Bronchial epithelial cell (primary cell): ENCODE measurements around the gene ZNF358. TPM values are rescaled to one million over a fixed set of nuclear protein-coding genes. Genes with fewer than 3 reads are reported as not detected.

Experiments
- DNase-seq: peaks from one replicate; pipeline ENCODE4 v3.0.0-alpha.2; 2010; ENCODE audit warnings: low read depth
- FAIRE-seq: peaks from 2 replicates; lab custom pipeline; 2011; peaks lifted over from hg19 to GRCh38; lab: Jason Lieb, UNC
- H3K27me3 ChIP-seq: 2 replicates; pipeline ENCODE4 v1.5.1; 2011; ENCODE audit warnings: low read length; ENCODE audit not compliant: control insufficient read depth, insufficient read depth
- H3K36me3 ChIP-seq: 2 replicates; pipeline ENCODE4 v1.5.1; 2011; ENCODE audit warnings: low read length; ENCODE audit not compliant: control insufficient read depth, insufficient read depth
- H3K4me3 ChIP-seq: 2 replicates; pipeline ENCODE4 v1.5.1; 2011; ENCODE audit warnings: mild to moderate bottlenecking, low read depth, low read length, control low read depth
- total RNA-seq: library from RNA; depleted of rRNA; stranded (reverse); fragments of >200 nt; gene quantifications from 2 replicates; pipeline ENCODE4 v1.2.1, GENCODE V29; 2014
- TF ChIP-seq, protein P1 (sequence below): IDR thresholded peaks from 2 replicates; pipeline ENCODE4 v1.5.1; 2011; ENCODE audit warnings: mild to moderate bottlenecking, moderate library complexity, low read length, control low read depth, inconsistent platforms; ENCODE audit not compliant: insufficient read depth, severe bottlenecking

ZNF358 gene
- total RNA-seq, 1 donor from 2014 or later, result 3.9 TPM

DNA sequence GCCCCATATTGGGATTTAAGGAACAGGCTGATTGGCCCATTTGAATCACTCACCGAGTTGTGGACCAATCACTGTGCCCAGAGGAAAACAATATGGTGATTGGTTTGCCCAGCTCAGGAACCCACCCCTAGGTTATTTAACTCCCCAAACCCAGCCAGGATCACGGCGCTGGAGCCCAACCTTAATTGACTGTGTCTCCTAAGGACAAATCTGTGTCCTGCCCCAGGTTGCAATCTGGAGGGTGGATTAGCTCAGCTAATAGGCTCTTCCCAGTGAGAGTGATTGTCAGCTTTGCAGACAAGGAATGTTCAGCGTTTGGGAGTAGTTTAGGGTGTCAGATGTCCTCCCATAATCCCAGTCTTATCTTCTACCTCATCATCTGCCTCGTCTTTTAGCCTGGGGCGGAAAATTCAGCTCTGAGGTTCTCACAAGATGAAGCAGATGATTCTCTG is 3.5 kb upstream of the ZNF358 start:
- no peak for FAIRE-seq
- TF ChIP-seq, protein P1, sequence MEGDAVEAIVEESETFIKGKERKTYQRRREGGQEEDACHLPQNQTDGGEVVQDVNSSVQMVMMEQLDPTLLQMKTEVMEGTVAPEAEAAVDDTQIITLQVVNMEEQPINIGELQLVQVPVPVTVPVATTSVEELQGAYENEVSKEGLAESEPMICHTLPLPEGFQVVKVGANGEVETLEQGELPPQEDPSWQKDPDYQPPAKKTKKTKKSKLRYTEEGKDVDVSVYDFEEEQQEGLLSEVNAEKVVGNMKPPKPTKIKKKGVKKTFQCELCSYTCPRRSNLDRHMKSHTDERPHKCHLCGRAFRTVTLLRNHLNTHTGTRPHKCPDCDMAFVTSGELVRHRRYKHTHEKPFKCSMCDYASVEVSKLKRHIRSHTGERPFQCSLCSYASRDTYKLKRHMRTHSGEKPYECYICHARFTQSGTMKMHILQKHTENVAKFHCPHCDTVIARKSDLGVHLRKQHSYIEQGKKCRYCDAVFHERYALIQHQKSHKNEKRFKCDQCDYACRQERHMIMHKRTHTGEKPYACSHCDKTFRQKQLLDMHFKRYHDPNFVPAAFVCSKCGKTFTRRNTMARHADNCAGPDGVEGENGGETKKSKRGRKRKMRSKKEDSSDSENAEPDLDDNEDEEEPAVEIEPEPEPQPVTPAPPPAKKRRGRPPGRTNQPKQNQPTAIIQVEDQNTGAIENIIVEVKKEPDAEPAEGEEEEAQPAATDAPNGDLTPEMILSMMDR, result no peak

DNA sequence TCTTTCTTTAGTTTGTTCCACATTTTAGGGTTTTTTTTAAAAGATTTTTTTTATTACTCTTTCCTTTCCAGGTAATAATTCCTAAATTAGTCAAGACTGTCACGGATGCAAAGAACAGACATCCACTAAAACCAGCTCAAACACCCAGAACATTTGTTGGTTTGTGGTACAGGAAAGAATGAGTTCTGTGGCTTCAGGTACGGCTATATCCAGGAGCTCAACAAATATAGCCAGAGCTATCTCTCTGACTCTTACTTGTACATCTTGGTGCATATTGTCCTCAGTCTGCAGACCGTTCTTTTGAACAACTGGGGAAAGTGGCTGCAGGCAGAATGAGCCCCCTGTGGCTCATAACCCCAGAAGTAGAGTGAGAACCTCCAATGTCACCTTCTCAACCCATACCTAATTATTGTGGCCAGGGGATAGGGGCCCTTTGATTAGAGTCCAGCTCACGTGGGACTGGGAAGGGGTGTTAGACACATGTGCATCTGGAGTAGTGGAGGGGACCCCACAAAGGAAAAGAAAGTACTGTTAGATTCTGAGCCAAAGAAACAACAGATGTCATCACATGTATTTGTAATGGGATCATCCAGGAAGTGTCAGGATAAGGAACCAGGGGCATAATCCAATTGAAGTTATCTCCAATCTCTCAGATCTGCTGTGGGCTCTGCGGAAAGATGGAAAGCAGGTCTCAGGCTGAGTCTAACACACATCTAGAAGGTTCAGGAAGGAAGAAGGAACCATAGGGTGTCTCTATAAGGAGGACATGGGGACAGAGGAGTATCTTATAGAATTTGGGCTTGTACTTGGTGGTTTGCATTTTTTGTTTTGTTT is 1.9 kb upstream of the ZNF358 start:
- peak; percentile 18 for FAIRE-seq
- Histone ChIP-seq H3K4me3 (no peak overlapping the region), H3K27me3 (no peaks in the 10 kb centered on the region), H3K36me3 (no peaks in the 10 kb centered on the region)
- TF ChIP-seq, protein P1, result no peak
- DNase-seq, result no peak

More for the DNA sequence above, 3.5 kb upstream of the ZNF358 start:
- Histone ChIP-seq H3K36me3 (no peaks in the 10 kb centered on the region), H3K4me3 (no peak overlapping the region), H3K27me3 (no peaks in the 10 kb centered on the region)
- no peak for DNase-seq

DNA sequence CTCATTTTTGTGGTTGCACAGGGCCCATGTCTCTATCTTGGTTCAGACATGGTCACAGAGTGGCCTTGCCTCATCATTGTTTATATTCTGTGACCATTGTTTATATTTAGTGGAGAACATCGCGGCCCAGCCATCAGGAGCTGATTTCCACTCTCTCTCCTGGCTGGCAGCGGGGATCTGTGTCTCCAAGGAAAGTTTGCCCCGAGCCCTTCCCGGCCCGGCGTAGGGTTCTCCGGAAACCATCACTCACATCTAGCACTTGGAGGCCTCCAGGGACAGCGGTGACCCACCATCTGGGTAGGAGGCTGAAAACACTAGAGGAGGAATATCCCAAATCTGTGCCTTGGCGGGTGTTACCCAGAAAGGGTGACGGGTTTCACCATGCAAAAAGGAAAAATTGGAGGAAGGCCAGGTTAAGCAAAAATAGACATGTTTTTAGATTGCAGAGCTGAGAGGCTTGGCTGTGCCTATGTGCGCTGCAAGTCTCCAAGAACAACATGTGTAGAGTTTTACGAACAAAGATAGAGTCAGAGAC is 726 bp upstream of the ZNF358 start:
- TF ChIP-seq, protein P1, result no peak

DNA sequence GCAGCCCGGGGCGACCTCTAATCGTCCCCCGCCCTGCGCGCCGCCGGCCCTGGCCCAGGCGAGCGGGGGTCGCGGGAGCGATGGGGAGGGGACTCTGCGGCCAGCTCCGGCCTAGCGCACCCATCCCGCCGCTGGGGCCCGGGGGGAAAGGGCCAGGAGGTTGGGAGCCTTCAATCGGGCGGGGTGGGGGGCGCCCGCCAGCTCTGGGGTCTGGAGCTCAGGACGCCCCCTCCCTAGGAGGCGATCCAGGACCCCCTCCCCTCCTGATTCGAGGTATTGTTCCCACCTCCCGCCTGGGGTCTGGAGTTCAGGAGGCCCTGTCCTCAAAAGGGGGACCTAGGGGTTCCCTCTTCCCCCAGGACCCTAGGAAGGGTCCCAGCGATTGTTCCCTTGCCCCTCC is 430 bp downstream of the ZNF358 start:
- H3K4me3 ChIP-seq, result peak overlapping the region; percentile 46

More for the DNA sequence above, 726 bp upstream of the ZNF358 start:
- DNase-seq (no peak), FAIRE-seq (no peak)
- H3K4me3 ChIP-seq, result no peak overlapping the region
- H3K36me3 ChIP-seq, result no peaks in the 10 kb centered on the region
- H3K27me3 ChIP-seq, result no peaks in the 10 kb centered on the region

DNA sequence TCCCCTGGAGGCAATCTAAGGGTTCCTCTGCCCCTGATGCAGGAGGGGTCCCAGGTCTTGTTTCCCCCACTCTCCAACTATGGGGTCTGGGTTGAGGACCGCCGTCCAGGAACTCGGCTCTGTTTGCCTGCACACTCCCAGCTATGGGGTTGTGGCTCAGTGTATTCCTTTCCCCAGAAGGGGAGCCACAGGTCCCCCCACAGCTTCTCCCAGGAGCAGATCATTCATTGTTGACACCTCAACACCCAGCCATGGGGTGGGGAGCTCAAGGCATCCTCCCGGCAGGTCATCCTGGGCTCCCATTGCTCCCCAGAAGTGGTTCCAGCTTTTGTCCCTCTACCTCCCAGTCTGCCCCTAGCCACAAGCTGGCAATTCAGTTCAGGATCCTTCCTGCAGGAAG is 975 bp downstream of the ZNF358 start:
- H3K4me3 ChIP-seq, result peak overlapping the region; percentile 46
- H3K36me3 ChIP-seq, result no peaks in the 10 kb centered on the region
- no peak for DNase-seq
- FAIRE-seq, result no peak
- no peaks in the 10 kb centered on the region for H3K27me3 ChIP-seq
- TF ChIP-seq, protein P1, result no peak

More for the DNA sequence above, 430 bp downstream of the ZNF358 start:
- TF ChIP-seq, protein P1, result no peak
- FAIRE-seq, result no peak
- Histone ChIP-seq H3K27me3 (no peaks in the 10 kb centered on the region), H3K36me3 (no peaks in the 10 kb centered on the region)
- no peak for DNase-seq
